Thoracic aorta (tissue), 2 donors: Measurements from ENCODE around the gene XXYLT1. TPM values are rescaled to one million over a fixed set of nuclear protein-coding genes. Genes with fewer than 3 reads are reported as not detected.

Source experiments
- ATAC-seq: fragments of 150-250 bp; one replicate; pipeline ENCODE4 v1.8.0; 2017; ENCODE audit warnings: low read depth; ENCODE audit not compliant: insufficient number of reproducible peaks, low FRiP score
- DNase-seq: peaks from one replicate; pipeline ENCODE4 v3.0.0-alpha.2; 2020; ENCODE audit warnings: low spot score
- H3K27ac ChIP-seq, 2 donors: fragments of 200-600 bp; sonication (generic); 1 replicate in 1 of 2; 2 replicates in 1 of 2; pipeline ENCODE4 v1.5.1; 2016; ENCODE audit warnings: mild to moderate bottlenecking in 2 of 2, moderate library complexity in 2 of 2
- H3K27me3 ChIP-seq: fragments of 200-600 bp; sonication (generic); replicated peaks from 2 replicates; pipeline ENCODE4 v1.6.0; 2016; ENCODE audit warnings: mild to moderate bottlenecking; ENCODE audit not compliant: insufficient read depth
- H3K36me3 ChIP-seq: fragments of 200-600 bp; sonication (generic); one replicate; pipeline ENCODE4 v1.5.1; 2016
- H3K4me1 ChIP-seq, 2 donors: fragments of 200-600 bp; sonication (generic); 1 replicate in 1 of 2; 2 replicates in 1 of 2; pipeline versions ENCODE4 v1.5.1 to v1.6.0; 2016; ENCODE audit warnings: low read depth in 2 of 2, mild to moderate bottlenecking in 1 of 2; ENCODE audit not compliant: control insufficient read depth in 1 of 2
- H3K4me3 ChIP-seq: fragments of 200-600 bp; sonication (generic); 2 replicates; pipeline ENCODE4 v1.5.1; 2016; ENCODE audit warnings: mild to moderate bottlenecking
- H3K9me3 ChIP-seq: fragments of 200-600 bp; sonication (generic); 2 replicates; pipeline ENCODE4 v1.5.1; 2016
- CTCF ChIP-seq: fragments of 200-600 bp; sonication (generic); IDR thresholded peaks from one replicate; pipeline ENCODE4 v1.5.1; 2019; ENCODE audit warnings: antibody characterized with exemption
- total RNA-seq, 2 donors: library from RNA; depleted of rRNA; stranded (reverse); fragments of >200 nt; gene quantifications; one replicate each; pipeline versions ENCODE4 v1.1.0 to v1.2.3, GENCODE V29; 2016

The XXYLT1 gene
- total RNA-seq, 2 donors from 2014 or later = 17.7 to 21.2 TPM

GRCh38 chr3:195209847-195210265 is 61.1 kb downstream of the XXYLT1 start:
- no peaks in the 10 kb centered on the region for H3K36me3 ChIP-seq
- H3K4me1 ChIP-seq = peaks cover 17 to 34% of the 10 kb centered on the region in 2 donors
- H3K27me3 ChIP-seq = no peaks in the 10 kb centered on the region
- peak overlapping the region; percentile 47 to 83 for H3K27ac ChIP-seq
- no peaks in the 10 kb centered on the region for H3K9me3 ChIP-seq
- DNase-seq (no peak), ATAC-seq (peak; percentile 26)
- TF ChIP-seq CTCF = no peak
- peak overlapping the region; percentile 34 for H3K4me3 ChIP-seq

GRCh38 chr3:195209083-195209846 is 61.7 kb downstream of the XXYLT1 start:
- DNase-seq = no peak

GRCh38 chr3:195208631-195209030 is 62.3 kb downstream of the XXYLT1 start:
- DNase-seq (no peak), ATAC-seq (no peak)
- peak overlapping the region in 1 of 2 donors; percentile 83 for H3K27ac ChIP-seq
- TF ChIP-seq CTCF = no peak
- H3K4me1 ChIP-seq = peaks cover 17 to 46% of the 10 kb centered on the region in 2 donors
- H3K9me3 ChIP-seq = no peaks in the 10 kb centered on the region
- H3K27me3 ChIP-seq = no peaks in the 10 kb centered on the region
- H3K4me3 ChIP-seq = no peak overlapping the region
- no peaks in the 10 kb centered on the region for H3K36me3 ChIP-seq

More at GRCh38 chr3:195209083-195209846, 61.7 kb downstream of the XXYLT1 start:
- ATAC-seq = no peak
- H3K27ac ChIP-seq = peak overlapping the region; percentile 47 to 83
- no peaks in the 10 kb centered on the region for H3K27me3 ChIP-seq
- H3K4me3 ChIP-seq = no peak overlapping the region
- TF ChIP-seq CTCF = no peak
- H3K36me3 ChIP-seq = no peaks in the 10 kb centered on the region
- H3K9me3 ChIP-seq = no peaks in the 10 kb centered on the region
- H3K4me1 ChIP-seq = peaks cover 17 to 40% of the 10 kb centered on the region in 2 donors

- Histone ChIP-seq H3K27me3 (no peaks in the 10 kb centered on the region), H3K4me1 (peaks cover 17 to 47% of the 10 kb centered on the region in 2 donors), H3K27ac (no peak overlapping the region), H3K36me3 (no peaks in the 10 kb centered on the region), H3K9me3 (no peaks in the 10 kb centered on the region), H3K4me3 (no peak overlapping the region)
- ATAC-seq (no peak), DNase-seq (no peak)
- no peak for TF ChIP-seq CTCF
These were observed 62.8 kb downstream of the XXYLT1 start for GRCh38 chr3:195208183-195208582.

DNA sequence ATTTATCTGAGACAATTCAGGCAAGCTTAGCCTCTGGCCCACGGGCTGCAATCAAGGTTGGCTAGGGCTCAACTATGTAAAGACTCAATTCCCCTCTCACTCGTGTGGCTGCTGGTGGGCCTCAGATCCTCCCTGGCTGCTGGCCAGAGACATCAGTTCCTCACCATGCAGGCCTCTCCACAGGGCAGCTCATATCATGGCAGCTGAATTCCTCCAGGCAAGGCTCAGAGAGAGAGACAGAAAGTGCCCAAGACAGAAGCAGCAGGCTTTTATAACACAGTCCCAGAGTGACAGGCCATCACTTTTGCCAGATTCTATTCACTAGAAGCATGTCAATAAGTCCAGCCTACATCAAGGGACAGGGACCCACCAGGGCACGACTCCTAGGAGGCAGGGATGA is 63.2 kb downstream of the XXYLT1 start:
- H3K27me3 ChIP-seq = no peaks in the 10 kb centered on the region
- ATAC-seq (no peak), DNase-seq (no peak)
- no peak overlapping the region for H3K27ac ChIP-seq
- no peaks in the 10 kb centered on the region for H3K9me3 ChIP-seq
- TF ChIP-seq CTCF = no peak
- H3K4me3 ChIP-seq = no peak overlapping the region
- H3K36me3 ChIP-seq = no peaks in the 10 kb centered on the region
- H3K4me1 ChIP-seq = peaks cover 17 to 47% of the 10 kb centered on the region in 2 donors
